ENCODE data around the gene HIVEP3.
"Not testable (repeated sequence)": the region's sequence is repeated elsewhere in the genome, so short reads cannot be mapped to it uniquely, and the experiment has no call there.

HIVEP3 gene

GRCh38 chr1:41918450-41919043, at the start of gene HIVEP3:
HIVEP3 (minus strand) TSS chr1:41918922.
- no peak for DNase-seq (ENCODE audit: low read depth in 2 of 2)

DNA sequence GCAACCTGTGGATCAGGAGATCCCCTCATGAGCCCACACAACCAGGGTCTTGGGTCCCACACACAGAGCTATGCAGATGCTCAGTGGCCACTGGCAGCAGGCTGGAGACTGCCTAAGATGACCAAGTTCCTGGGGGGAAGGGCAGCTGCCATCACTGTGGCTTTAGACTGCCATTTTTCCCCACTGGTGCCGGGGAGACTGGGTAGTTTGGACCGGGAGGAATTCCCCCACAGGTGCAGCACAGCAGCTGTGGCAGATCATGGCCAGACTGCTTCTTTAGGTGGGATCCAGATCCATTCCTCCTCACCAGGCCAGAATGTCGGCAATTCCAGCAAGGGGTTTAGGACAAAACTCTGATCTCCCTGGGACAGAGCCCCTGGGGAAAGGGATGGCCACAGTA, 45.7 kb upstream of the HIVEP3 start:
- no peak for DNase-seq (ENCODE audit: low read depth in 2 of 2)

DNA sequence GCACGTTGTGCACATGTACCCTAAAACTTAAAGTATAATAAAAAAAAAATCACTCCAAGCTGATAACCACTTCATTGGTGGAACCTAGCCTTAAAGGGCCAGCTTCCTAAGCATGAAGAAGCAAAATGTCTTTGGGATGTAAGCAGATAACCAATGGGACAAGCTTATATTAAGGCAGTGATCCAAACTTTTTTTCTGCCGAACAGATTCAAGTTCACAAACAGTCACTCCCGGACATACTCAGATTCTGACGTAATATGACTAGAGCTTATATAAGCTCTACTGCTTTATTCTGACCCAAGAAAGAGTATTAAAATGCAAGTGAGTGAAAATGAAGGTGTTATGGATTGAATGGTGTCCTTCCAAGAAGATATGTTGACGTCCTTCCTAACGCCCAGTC, 44.9 kb upstream of the HIVEP3 start:
- no peak for DNase-seq (ENCODE audit: low read depth in 2 of 2)

- DNase-seq (ENCODE audit: low read depth in 2 of 2) = no peak
Observed at GRCh38 chr1:41958015-41958673, 39.4 kb upstream of the HIVEP3 start.

DNA sequence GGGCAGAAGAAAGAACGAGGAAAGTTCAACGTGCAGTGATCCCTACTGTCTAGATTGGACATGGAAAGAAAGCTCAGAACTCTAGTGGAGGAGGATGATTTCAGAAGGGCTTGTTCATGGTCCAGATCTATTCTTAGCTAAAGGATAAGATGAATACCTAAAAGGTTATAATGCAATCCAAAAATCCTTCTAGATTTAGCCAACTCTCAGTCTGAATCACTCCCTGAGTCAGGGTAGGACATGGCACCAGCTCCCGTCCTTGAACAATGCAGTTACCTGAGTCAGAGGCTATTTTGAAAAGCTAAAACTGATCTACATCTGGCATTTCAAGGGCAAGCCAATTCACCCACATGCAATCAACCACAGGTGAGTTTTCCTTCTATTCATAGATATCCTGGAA, 38.8 kb upstream of the HIVEP3 start:
- DNase-seq (ENCODE audit: low read depth in 2 of 2) = no peak

- DNase-seq (ENCODE audit: low read depth in 2 of 2) = no peak
Observed at GRCh38 chr1:41955461-41956159, 36.9 kb upstream of the HIVEP3 start.

DNA sequence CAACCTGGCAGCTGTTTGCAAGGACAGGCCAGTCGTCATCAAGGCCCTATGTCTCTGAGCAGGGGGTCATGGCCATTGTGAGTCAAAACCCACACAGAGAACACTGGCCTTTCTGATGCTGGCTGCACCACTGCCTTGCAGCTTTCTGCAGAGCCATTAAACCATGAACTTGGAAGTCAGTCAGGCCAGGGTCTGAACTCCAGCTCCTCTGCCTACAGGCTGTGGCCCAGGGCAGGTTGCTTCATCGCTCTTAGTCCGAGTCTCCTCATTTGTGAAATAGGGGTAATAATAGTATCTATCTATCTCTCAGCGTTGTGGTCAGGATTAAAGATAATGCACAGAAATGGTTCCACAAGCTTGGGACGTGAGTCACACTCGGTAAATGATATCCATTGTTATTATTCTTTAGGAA, 35.8 kb upstream of the HIVEP3 start:
- no peak for DNase-seq (ENCODE audit: low read depth in 2 of 2)

GRCh38 chr1:41953291-41953690, 34.6 kb upstream of the HIVEP3 start:
- DNase-seq (ENCODE audit: low read depth in 2 of 2) = no peak

- no peak for DNase-seq (ENCODE audit: low read depth in 2 of 2)
Observed at GRCh38 chr1:41952208-41952607, 33.5 kb upstream of the HIVEP3 start.

DNA sequence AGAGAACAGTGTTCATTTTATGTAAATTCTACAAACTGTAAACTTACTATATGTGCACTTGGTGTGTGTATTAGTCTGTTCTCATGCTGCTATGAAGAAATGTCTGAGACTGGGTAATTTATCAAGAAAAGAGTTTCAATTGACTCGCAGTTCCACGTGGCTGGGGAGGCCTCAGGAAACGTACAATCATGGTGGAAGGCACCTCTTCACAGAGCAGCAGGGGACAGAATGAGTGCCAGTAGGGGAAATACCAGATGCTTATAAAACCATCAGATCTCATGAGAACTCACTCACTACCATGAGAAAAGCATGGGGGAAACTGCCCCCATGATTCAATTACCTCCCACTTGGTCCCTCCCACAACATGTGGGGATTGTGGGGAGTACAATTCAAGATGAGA, 32.8 kb upstream of the HIVEP3 start:
- not testable (repeated sequence) for DNase-seq (ENCODE audit: low read depth in 2 of 2)

GRCh38 chr1:41950820-41951219, 32.1 kb upstream of the HIVEP3 start:
- no peak for DNase-seq (ENCODE audit: low read depth in 2 of 2)

- not testable (repeated sequence) for DNase-seq (ENCODE audit: low read depth in 2 of 2)
Observed at GRCh38 chr1:41945946-41946345, 27.2 kb upstream of the HIVEP3 start.

DNA sequence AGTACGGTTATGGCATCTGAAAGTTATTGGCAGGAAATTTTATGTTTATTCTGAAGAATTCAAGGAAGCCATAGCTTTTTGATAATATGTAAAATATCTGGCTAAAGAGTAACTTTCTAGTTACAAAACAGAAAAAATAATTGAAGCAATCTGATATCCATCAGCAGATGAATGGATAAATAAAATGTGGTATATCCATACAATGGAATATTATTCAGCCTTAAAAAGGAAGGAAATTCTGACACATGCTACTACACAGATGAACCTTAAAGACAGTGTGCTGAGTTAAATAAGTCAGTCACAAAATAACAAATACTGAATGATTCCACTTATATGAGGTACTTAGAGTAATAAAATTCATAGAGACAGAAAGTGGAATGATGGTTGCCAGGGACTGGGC, 25.0 kb upstream of the HIVEP3 start:
- DNase-seq (ENCODE audit: low read depth in 2 of 2) = no peak

DNA sequence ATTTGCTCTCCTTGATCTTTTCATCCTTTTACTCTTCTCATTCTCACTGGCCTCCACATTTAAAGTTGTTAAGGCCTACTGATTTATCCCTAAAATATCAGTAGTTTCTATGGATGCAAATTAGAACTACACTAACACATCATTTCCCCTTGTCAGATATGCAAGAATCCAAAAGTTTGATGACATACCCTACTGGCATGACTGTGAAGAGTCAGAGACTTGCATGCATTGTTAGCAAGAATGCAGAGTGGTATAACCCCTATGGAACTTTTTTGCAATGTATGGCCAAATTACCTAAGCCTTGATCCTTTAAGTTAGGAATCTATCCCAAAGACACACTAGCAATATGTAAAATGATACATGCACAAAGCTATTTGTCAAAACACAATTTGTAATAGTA, 23.6 kb upstream of the HIVEP3 start:
- DNase-seq (ENCODE audit: low read depth in 2 of 2) = no peak

GRCh38 chr1:41941381-41941780, 22.7 kb upstream of the HIVEP3 start:
- DNase-seq (ENCODE audit: low read depth in 2 of 2) = no peak

DNA sequence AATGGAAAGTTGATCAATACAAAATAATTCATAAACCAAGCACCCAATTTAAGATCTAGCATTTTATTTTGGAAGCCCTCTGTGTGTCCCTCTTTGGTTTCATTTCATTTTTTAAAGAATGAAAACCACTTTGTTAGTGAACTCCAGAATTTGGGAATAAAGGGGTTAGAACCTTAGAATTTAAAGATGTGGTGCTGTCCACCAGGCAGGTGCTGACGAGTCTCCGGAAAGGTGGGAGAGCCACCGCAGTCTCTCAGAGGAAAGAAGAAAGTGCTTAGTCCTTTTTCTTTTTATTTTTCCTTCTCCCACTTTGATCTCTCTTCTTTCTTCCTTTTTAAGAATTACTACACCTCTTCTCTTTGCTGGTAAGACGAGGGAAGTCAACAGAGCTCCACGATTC, 20.5 kb upstream of the HIVEP3 start:
- no peak for DNase-seq (ENCODE audit: low read depth in 2 of 2)

GRCh38 chr1:41936107-41936506, 17.4 kb upstream of the HIVEP3 start:
- no peak for DNase-seq (ENCODE audit: low read depth in 2 of 2)

DNA sequence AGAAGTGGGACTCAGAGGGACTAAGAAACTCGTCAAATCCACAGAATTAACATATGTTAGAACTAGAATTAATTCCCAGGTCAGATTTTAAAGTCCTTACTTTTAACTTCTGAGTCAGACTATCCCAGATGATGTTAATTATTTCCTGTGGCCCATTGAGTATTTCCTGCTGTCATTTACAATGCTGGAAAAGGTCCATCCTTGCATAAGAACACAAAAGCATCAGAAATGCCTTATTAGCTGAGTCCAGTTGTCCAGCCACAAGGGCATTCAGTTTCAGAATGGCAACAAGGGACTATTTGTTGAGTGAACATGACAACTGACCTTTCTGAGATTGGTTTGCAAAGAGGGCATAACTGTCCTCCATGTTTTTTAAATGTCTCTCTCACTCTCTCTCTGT, 16.5 kb upstream of the HIVEP3 start:
- DNase-seq (ENCODE audit: low read depth in 2 of 2) = no peak

- no peak for DNase-seq (ENCODE audit: low read depth in 2 of 2)
Observed at GRCh38 chr1:41933106-41933505, 14.4 kb upstream of the HIVEP3 start.

DNA sequence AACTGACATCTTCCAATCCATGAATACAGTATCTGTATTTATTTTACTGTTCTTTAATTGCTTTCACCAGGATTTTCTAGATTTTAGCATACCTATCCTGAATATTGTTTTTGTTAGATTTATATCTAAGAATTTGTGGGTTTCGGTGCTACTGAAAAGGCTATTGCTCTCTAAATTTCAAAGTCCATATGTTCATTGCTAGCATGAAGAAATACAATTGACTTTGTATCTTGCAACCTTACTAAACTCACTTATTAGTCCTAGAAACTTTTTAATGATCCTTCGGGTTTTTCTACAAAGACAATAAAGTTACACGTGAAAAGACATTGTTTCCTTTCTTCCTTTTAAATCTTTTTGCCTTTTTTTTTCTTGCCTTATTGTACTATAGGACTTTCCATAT, 12.9 kb upstream of the HIVEP3 start:
- DNase-seq (ENCODE audit: low read depth in 2 of 2) = no peak

- no peak for DNase-seq (ENCODE audit: low read depth in 2 of 2)
Observed at GRCh38 chr1:41927118-41927517, 8.4 kb upstream of the HIVEP3 start.

DNA sequence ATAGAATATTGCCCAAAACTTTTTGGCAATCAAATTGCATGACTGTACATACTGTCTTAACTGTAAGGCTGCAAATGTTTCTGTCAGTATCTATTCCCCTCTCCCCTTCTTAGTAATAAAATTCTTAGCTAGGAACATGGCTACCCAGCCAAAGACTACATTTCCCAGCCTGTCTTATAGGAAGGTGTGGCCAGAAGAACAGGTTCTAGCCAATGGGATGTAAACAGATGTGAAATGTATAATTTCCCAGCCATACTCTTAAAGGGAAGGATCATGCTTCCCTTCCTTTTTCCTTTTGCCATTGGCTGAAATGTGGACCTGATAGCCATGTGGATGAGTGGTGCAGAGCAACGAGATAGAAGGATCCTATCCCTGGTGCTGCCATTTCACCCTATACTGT, 7.0 kb upstream of the HIVEP3 start:
- DNase-seq (ENCODE audit: low read depth in 2 of 2) = no peak

GRCh38 chr1:41924911-41925310, 6.2 kb upstream of the HIVEP3 start:
- DNase-seq (ENCODE audit: low read depth in 2 of 2) = no peak
